K562 (cell line): ENCODE measurements around the gene TELO2. TPM values are rescaled to one million over a fixed set of nuclear protein-coding genes. Genes with fewer than 3 reads are reported as not detected.

ENCODE experiments used
- ATAC-seq: fragments of 200-7000 bp; cut with Tn5 transposase; 3 replicates; pipeline ENCODE4 v1.9.1; 2020; ENCODE audit warnings: moderate library complexity
- BruUV-seq: library from RNA; stranded (reverse); fragments of 400-500 nt; replicated peaks from 2 replicates; lab custom pipeline; 2021; lab: Mats Ljungman, UMichigan
- CTCF ChIA-PET: fragments of 300-600 bp; formaldehyde crosslinking; extraction: SDS; loops from one replicate; lab custom pipeline; 2021; ENCODE audit warnings: low intra/inter-chr PET ratio; lab: Yijun Ruan, JAX
- POLR2A ChIA-PET: fragments of 300-600, 350-650 bp; sonication (Branson Sonifier 250); formaldehyde crosslinking; extraction: SDS; loops from one replicate; lab custom pipeline; 2021; ENCODE audit warnings: antibody characterized with exemption, inconsistent platforms; lab: Yijun Ruan, JAX
- DNase-seq, 4 experiments: peaks; one replicate each; pipeline versions ENCODE4 v3.0.0 to v3.0.0-alpha.2; 2011 to 2018; ENCODE audit warnings: low spot score in 3 of 4, mixed read lengths in 3 of 4; ENCODE audit errors: extremely low read depth in 1 of 4
- FAIRE-seq: peaks from 2 replicates; lab custom pipeline; 2011; peaks lifted over from hg19 to GRCh38; lab: Jason Lieb, UNC
- H2AFZ ChIP-seq: 2 replicates; pipeline ENCODE4 v1.6.0; 2011; ENCODE audit warnings: low read depth, low read length, control low read depth, inconsistent platforms
- H3K27ac ChIP-seq: fragments of 200-600 bp; 3 replicates; pipeline ENCODE4 v1.8.0; 2011; ENCODE audit warnings: low read depth, mild to moderate bottlenecking, control low read depth, inconsistent platforms, low read length, moderate library complexity, mixed read lengths; ENCODE audit errors: extremely low read depth
- H3K27me3 ChIP-seq, 2 experiments: fragments of 300-600 bp in 1 of 2; 2 replicates in 1 of 2; 3 replicates in 1 of 2; pipeline versions ENCODE4 v1.6.0 to v1.8.0; 2011; ENCODE audit warnings: inconsistent platforms in 2 of 2, low read length in 2 of 2, mild to moderate bottlenecking in 1 of 2, mixed read lengths in 1 of 2, moderate library complexity in 1 of 2; ENCODE audit not compliant: control insufficient read depth in 2 of 2, insufficient read depth in 2 of 2
- H3K36me3 ChIP-seq: fragments of 300-600 bp; 3 replicates; pipeline ENCODE4 v1.8.0; 2011; ENCODE audit warnings: mild to moderate bottlenecking, low read length, inconsistent platforms; ENCODE audit not compliant: control insufficient read depth, insufficient read depth
- H3K4me1 ChIP-seq, 2 experiments: fragments of 200-600 bp in 1 of 2; replicated peaks in 1 of 2; 2 replicates in 1 of 2; 3 replicates in 1 of 2; pipeline versions ENCODE4 v1.5.1 to v1.8.0; 2011; ENCODE audit warnings: inconsistent platforms in 2 of 2, low read length in 2 of 2, mild to moderate bottlenecking in 1 of 2, mixed read lengths in 1 of 2, moderate library complexity in 1 of 2; ENCODE audit not compliant: control insufficient read depth in 2 of 2, insufficient read depth in 2 of 2
- H3K4me2 ChIP-seq: 2 replicates; pipeline ENCODE4 v1.6.1; 2011; ENCODE audit warnings: low read length, control low read depth, inconsistent platforms, mixed read lengths; ENCODE audit not compliant: insufficient read depth
- H3K4me3 ChIP-seq: fragments of 200-600 bp; sonication (generic), shearing (Covaris generic); 2 replicates; pipeline ENCODE4 v1.5.1; 2016; ENCODE audit warnings: control low read depth, inconsistent platforms
- H3K79me2 ChIP-seq: fragments of 200-600 bp; 3 replicates; pipeline ENCODE4 v1.8.0; 2011; ENCODE audit warnings: low read length, inconsistent platforms; ENCODE audit not compliant: control insufficient read depth, insufficient read depth
- H3K9ac ChIP-seq, 2 experiments: 2 replicates each; pipeline versions ENCODE4 v1.6.0 to v1.6.1; 2011; ENCODE audit warnings: low read depth in 2 of 2, low read length in 2 of 2, control low read depth in 1 of 2, inconsistent platforms in 1 of 2, mild to moderate bottlenecking in 1 of 2, mixed read lengths in 1 of 2; ENCODE audit not compliant: insufficient read depth in 1 of 2
- H3K9me1 ChIP-seq: one replicate; pipeline ENCODE4 v1.6.0; 2011; ENCODE audit warnings: inconsistent platforms, mild to moderate bottlenecking, low read length, moderate library complexity; ENCODE audit not compliant: control insufficient read depth, insufficient read depth
- H3K9me3 ChIP-seq: replicated peaks from 2 replicates; pipeline ENCODE4 v1.5.1; 2011; ENCODE audit warnings: low read depth, low read length, inconsistent platforms; ENCODE audit not compliant: control insufficient read depth, insufficient read depth
- H4K20me1 ChIP-seq: replicated peaks from 2 replicates; pipeline ENCODE4 v1.6.1; 2011; ENCODE audit warnings: low read length, inconsistent platforms, mixed read lengths; ENCODE audit not compliant: control insufficient read depth, insufficient read depth
- BHLHE40 ChIP-seq: IDR thresholded peaks from 2 replicates; pipeline ENCODE4 v1.6.1; 2011; ENCODE audit warnings: low read length, improper control_type of control experiment
- BMI1 ChIP-seq: fragments of 150-350 bp; IDR thresholded peaks from 2 replicates; pipeline ENCODE4 v1.6.1; 2014; ENCODE audit warnings: low read length
- EGR1 ChIP-seq: fragments of 450-650 bp; conservative IDR thresholded peaks from 2 replicates; pipeline ENCODE4 v1.6.1; 2017; ENCODE audit warnings: mild to moderate bottlenecking
- HDGF ChIP-seq: fragments of 450-650 bp; IDR thresholded peaks from 2 replicates; pipeline ENCODE4 v1.6.1; 2016
- MAFF ChIP-seq: IDR thresholded peaks from 2 replicates; pipeline ENCODE4 v1.6.1; 2012; ENCODE audit warnings: low read length, improper control_type of control experiment
- NR2C2 ChIP-seq, 2 experiments: fragments of 200-800 bp in 1 of 2; sonication (Bioruptor generic) in 1 of 2; sonication (generic) in 1 of 2; formaldehyde crosslinking in 1 of 2; IDR thresholded peaks; 2 replicates each; pipeline versions ENCODE4 v1.6.1 to v1.8.0; 2016 to 2022; ENCODE audit warnings: mild to moderate bottlenecking in 1 of 2, missing compliant biosample characterization in 1 of 2, missing genetic modification characterization in 1 of 2, missing genetic modification reagents in 1 of 2
- OTX1 ChIP-seq: fragments of 450-650 bp; formaldehyde crosslinking; IDR thresholded peaks from 2 replicates; pipeline ENCODE4 v1.4.0; 2022; ENCODE audit warnings: mild to moderate bottlenecking
- POLR2G ChIP-seq: fragments of 200-400 bp; formaldehyde crosslinking; IDR thresholded peaks from 2 replicates; pipeline ENCODE4 v1.6.1; 2017; ENCODE audit warnings: low read depth, mild to moderate bottlenecking, antibody characterized with exemption, low read length, moderate library complexity
- RBFOX2 ChIP-seq: fragments of 200-400 bp; formaldehyde crosslinking; IDR thresholded peaks from 2 replicates; pipeline ENCODE4 v1.6.1; 2017; ENCODE audit warnings: low read depth, mild to moderate bottlenecking, low read length, moderate library complexity
- SPI1 ChIP-seq: IDR thresholded peaks from 2 replicates; pipeline ENCODE4 v1.6.1; 2011; ENCODE audit warnings: low read depth, low read length, control low read depth, borderline replicate concordance
- TAF1 ChIP-seq: IDR thresholded peaks from 2 replicates; pipeline ENCODE4 v1.6.1; 2011; ENCODE audit warnings: mild to moderate bottlenecking, low read length, moderate library complexity; ENCODE audit not compliant: insufficient read depth, control insufficient read depth, severe bottlenecking; ENCODE audit errors: extremely low read depth
- ZBTB7A ChIP-seq: IDR thresholded peaks from 2 replicates; pipeline ENCODE4 v1.6.1; 2011; ENCODE audit warnings: low read depth, mild to moderate bottlenecking, low read length, moderate library complexity, borderline replicate concordance; ENCODE audit not compliant: control insufficient read depth
- WGBS: fragments of 100-300 bp; shearing (Covaris generic); methylation state at CpG from one replicate; pipeline ENCODE4 v1.1.6; 2016; ENCODE audit warnings: low coverage, mixed read lengths; ENCODE audit not compliant: insufficient coverage; ENCODE audit errors: missing lambda C conversion rate; 5-methylcytosine and 5-hydroxymethylcytosine counted together
- in situ Hi-C: fragments of 300-500 bp; cut with MboI; formaldehyde crosslinking; loops from 4 replicates; pipeline ENCODE4 v1.15.0; 2018; ENCODE audit warnings: inconsistent platforms, mixed read lengths
- intact Hi-C: fragments of 100-400 bp; cut with micrococcal nuclease; formaldehyde crosslinking; loops from 2 replicates; pipeline ENCODE4 v1.14.2; 2022
- polyA plus RNA-seq, 8 experiments: library from polyadenylated mRNA; depleted of rRNA in 4 of 8; stranded (reverse) in 5 of 8; unstranded in 3 of 8; fragments of >200 nt; fragmentation: Nextera tagmentation in 2 of 8; fragmentation: Illumina TruSeq in 1 of 8; extraction: Ambion mirVana in 2 of 8; extraction: Trizol in 1 of 8; gene quantifications; 2 replicates each; pipeline versions ENCODE4 v1.2.1 to v1.2.3, GENCODE V29; 2011 to 2014; ENCODE audit warnings: inconsistent platforms in 1 of 8, missing spikeins in 1 of 8
- total RNA-seq, 7 experiments: library from RNA; depleted of rRNA in 6 of 7; stranded (reverse); fragments of >200 nt in 6 of 7; fragmentation: Illumina TruSeq in 2 of 7; extraction: Trizol in 2 of 7; gene quantifications; 2 replicates each; pipeline versions ENCODE4 v1.2.1 to v1.2.3, GENCODE V29; 2011 to 2021; ENCODE audit warnings: low replicate concordance in 1 of 7
- TF ChIP-seq, protein P1 (sequence below), 2 experiments: fragments of 450-650 bp in 1 of 2; sonication (generic) in 1 of 2; formaldehyde crosslinking in 1 of 2; IDR thresholded peaks in 1 of 2; conservative IDR thresholded peaks in 1 of 2; 2 replicates each; pipeline versions ENCODE4 v1.6.1 to v1.8.1; 2016 to 2023; ENCODE audit warnings: mild to moderate bottlenecking in 2 of 2, moderate library complexity in 2 of 2, inconsistent platforms in 1 of 2, missing genetic modification reagents in 1 of 2
- TF ChIP-seq, protein P2 (sequence below), 2 experiments: IDR thresholded peaks; 2 replicates each; pipeline ENCODE4 v1.6.1; 2012; ENCODE audit warnings: improper control_type of control experiment in 2 of 2, low read depth in 2 of 2, low read length in 2 of 2, borderline replicate concordance in 1 of 2
- TF ChIP-seq, protein P3 (sequence below): IDR thresholded peaks from 2 replicates; pipeline ENCODE4 v1.6.1; 2016; ENCODE audit warnings: missing genetic modification characterization, missing compliant biosample characterization

TELO2 gene
- total and polyA plus RNA-seq, 9 of the 15 experiments (the other 6 are each of a cell fraction or from before 2014, with no cell fraction given), result 0.51 to 91.8 (median 14.5) TPM

DNA sequence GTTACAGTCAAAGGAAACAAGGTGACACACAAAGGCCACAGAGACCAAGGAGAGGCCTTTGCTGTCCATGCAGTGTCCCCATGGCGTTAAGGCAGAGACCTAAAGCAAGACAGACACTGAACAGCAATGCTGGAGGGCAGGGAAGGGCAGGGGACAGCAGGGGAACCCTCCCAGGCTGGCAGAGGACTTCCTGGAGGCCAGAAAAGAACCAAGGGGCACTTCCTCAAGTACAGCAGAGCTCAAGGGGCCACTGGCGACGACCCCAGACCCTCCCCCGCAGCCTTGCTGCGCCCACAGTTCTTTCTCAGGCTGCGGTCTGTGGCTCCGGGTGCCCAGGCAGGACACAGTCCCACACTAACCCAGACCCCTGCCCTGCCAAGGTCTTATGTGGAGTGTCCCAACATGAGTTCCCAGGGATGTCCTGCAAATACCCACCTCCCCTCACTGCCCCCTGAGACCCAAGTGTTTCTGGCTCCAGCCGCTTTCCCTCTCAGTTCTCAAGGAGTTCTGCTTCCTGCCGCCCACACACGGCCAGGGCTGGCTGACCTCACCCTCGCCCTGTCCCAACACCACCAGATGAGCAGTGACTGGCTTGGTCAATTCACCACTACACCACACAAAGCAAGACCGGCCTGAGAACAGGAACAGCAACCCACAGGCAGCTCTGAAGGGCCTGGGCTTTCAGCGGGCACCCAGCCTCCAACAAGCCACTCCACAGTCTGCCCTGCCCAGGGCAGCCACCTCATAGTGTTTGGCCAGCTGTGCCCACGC, 22.5 kb upstream of the TELO2 start:
- WGBS, result 58% methylated on average over 14 of the region's 14 CpGs
- FAIRE-seq (peak; percentile 82), ATAC-seq (0 out of 3 replicates have a peak, but pooled peaks have one; percentile 4), DNase-seq (peak; percentile 40 to 68 (median 44))
- peak overlapping the region; percentile 47 for H3K4me2 ChIP-seq
- peaks cover 86% of the 10 kb centered on the region for H3K79me2 ChIP-seq
- peaks cover 10% of the 10 kb centered on the region for H4K20me1 ChIP-seq
- ChIA-PET POLR2A (interaction anchor here (0.7 to 1.4 kb wide), 4 partner anchors 8 to 22 kb away, joined by 3 to 9 read pairs (median 4); no protein-coding TSS in a partner anchor), CTCF (interaction anchor here (0.6 kb wide), 1 partner anchor 42 kb away, joined by 3 read pairs; no protein-coding TSS in a partner anchor)
- peaks cover 6% of the 10 kb centered on the region for H3K9me1 ChIP-seq
- H2AFZ ChIP-seq, result no peak overlapping the region
- peak overlapping the region; percentile 60 to 90 for H3K9ac ChIP-seq
- H3K27me3 ChIP-seq, result no peaks in the 10 kb centered on the region
- H3K4me1 ChIP-seq, result peaks cover 35 to 72% of the 10 kb centered on the region in 2 experiments; a peak in 4 of 5 replicates
- peak overlapping the region; percentile 70 for H3K27ac ChIP-seq
- H3K9me3 ChIP-seq, result no peaks in the 10 kb centered on the region
- peaks cover 10% of the 10 kb centered on the region; the same call in 1 of the 3 replicates for H3K36me3 ChIP-seq
- BruUV-seq, result no TSS peak
- no peak overlapping the region; the same call in 1 of the 2 replicates for H3K4me3 ChIP-seq
- intact Hi-C loops (no loop called here), in situ Hi-C loops (no loop called here)
- TF ChIP-seq, protein P1, sequence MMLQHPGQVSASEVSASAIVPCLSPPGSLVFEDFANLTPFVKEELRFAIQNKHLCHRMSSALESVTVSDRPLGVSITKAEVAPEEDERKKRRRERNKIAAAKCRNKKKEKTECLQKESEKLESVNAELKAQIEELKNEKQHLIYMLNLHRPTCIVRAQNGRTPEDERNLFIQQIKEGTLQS (IDR thresholded peaks at IDR 0.05), result peak; percentile 57
- TF ChIP-seq, protein P1 (CRISPR knock-in tag; conservative IDR thresholded peaks at IDR 0.05), result no peak
- TF ChIP-seq MAFF, result no peak
- no peak for TF ChIP-seq BMI1
- TF ChIP-seq HDGF, result no peak
- TF ChIP-seq, protein P2, sequence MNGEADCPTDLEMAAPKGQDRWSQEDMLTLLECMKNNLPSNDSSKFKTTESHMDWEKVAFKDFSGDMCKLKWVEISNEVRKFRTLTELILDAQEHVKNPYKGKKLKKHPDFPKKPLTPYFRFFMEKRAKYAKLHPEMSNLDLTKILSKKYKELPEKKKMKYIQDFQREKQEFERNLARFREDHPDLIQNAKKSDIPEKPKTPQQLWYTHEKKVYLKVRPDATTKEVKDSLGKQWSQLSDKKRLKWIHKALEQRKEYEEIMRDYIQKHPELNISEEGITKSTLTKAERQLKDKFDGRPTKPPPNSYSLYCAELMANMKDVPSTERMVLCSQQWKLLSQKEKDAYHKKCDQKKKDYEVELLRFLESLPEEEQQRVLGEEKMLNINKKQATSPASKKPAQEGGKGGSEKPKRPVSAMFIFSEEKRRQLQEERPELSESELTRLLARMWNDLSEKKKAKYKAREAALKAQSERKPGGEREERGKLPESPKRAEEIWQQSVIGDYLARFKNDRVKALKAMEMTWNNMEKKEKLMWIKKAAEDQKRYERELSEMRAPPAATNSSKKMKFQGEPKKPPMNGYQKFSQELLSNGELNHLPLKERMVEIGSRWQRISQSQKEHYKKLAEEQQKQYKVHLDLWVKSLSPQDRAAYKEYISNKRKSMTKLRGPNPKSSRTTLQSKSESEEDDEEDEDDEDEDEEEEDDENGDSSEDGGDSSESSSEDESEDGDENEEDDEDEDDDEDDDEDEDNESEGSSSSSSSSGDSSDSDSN (IDR thresholded peaks at IDR 0.05; ENCODE audit: borderline replicate concordance in 1 of 2, low read depth in 2 of 2, low read length in 2 of 2), result no peak
- peak; percentile 17 for TF ChIP-seq TAF1
- TF ChIP-seq BHLHE40, result 0 out of 2 replicates have a peak, but pooled peaks have one; percentile 5
- peak; percentile 32 for TF ChIP-seq POLR2G
- TF ChIP-seq, protein P3, sequence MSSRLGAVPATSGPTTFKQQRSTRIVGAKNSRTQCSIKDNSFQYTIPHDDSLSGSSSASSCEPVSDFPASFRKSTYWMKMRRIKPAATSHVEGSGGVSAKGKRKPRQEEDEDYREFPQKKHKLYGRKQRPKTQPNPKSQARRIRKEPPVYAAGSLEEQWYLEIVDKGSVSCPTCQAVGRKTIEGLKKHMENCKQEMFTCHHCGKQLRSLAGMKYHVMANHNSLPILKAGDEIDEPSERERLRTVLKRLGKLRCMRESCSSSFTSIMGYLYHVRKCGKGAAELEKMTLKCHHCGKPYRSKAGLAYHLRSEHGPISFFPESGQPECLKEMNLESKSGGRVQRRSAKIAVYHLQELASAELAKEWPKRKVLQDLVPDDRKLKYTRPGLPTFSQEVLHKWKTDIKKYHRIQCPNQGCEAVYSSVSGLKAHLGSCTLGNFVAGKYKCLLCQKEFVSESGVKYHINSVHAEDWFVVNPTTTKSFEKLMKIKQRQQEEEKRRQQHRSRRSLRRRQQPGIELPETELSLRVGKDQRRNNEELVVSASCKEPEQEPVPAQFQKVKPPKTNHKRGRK (tag), result no peak
- peak; percentile 58 for TF ChIP-seq RBFOX2
- 0 out of 2 replicates have a peak, but pooled peaks have one; percentile 16 for TF ChIP-seq ZBTB7A
- TF ChIP-seq SPI1, result 0 out of 2 replicates have a peak, but pooled peaks have one; percentile 25
- TF ChIP-seq NR2C2 (CRISPR knock-in tag; IDR thresholded peaks at IDR 0.05), result no peak
- no peak for TF ChIP-seq NR2C2 (tag; IDR thresholded peaks at IDR 0.05)
- TF ChIP-seq EGR1, result peak; percentile 98
- no peak for TF ChIP-seq OTX1 (CRISPR knock-in tag)
